SKM-1 treated with dmso at 0.1 percent for 144 hours (cell line): ENCODE measurements around the gene FKBP15.
"Not testable (repeated sequence)": the region's sequence is repeated elsewhere in the genome, so short reads cannot be mapped to it uniquely, and the experiment has no call there.

Source experiments
- DNase-seq: peaks from one replicate; lab custom pipeline; 2025; ENCODE audit not compliant: unreplicated experiment; lab: John Stamatoyannopoulos, UW

Gene FKBP15, protein sequence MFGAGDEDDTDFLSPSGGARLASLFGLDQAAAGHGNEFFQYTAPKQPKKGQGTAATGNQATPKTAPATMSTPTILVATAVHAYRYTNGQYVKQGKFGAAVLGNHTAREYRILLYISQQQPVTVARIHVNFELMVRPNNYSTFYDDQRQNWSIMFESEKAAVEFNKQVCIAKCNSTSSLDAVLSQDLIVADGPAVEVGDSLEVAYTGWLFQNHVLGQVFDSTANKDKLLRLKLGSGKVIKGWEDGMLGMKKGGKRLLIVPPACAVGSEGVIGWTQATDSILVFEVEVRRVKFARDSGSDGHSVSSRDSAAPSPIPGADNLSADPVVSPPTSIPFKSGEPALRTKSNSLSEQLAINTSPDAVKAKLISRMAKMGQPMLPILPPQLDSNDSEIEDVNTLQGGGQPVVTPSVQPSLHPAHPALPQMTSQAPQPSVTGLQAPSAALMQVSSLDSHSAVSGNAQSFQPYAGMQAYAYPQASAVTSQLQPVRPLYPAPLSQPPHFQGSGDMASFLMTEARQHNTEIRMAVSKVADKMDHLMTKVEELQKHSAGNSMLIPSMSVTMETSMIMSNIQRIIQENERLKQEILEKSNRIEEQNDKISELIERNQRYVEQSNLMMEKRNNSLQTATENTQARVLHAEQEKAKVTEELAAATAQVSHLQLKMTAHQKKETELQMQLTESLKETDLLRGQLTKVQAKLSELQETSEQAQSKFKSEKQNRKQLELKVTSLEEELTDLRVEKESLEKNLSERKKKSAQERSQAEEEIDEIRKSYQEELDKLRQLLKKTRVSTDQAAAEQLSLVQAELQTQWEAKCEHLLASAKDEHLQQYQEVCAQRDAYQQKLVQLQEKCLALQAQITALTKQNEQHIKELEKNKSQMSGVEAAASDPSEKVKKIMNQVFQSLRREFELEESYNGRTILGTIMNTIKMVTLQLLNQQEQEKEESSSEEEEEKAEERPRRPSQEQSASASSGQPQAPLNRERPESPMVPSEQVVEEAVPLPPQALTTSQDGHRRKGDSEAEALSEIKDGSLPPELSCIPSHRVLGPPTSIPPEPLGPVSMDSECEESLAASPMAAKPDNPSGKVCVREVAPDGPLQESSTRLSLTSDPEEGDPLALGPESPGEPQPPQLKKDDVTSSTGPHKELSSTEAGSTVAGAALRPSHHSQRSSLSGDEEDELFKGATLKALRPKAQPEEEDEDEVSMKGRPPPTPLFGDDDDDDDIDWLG

GRCh38 chr9:113221003-113221799 lies at the start of gene FKBP15, which contains the start of gene SLC31A1:
Gene FKBP15 (minus strand): TSS chr9:113221277. CDS start chr9:113221243, 34 bp downstream.
Gene SLC31A1 (plus strand): TSS chr9:113221544. CDS start chr9:113256149, 34,605 bp downstream.
- DNase-seq, result peak; percentile 78

DNA sequence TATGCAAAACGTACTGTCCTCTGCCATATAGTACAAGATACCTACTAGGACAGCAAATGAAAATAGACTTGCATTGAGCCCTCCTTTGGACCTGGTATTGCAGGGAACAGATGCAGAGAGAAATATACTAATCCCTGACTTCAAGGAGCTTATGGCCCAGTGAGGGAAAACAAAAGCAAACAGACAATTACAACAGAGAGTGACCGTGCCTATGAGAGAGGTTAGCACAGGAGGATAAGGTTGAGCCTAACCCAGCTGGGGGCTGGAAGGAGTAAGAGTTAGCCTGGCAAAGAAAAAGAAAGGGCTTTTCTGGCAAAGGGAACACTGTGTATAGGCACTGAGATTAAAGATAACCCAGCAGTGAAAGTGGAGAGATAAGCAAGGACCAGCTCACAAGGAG lies 48.8 kb upstream of the FKBP15 start:
- no peak for DNase-seq

DNA sequence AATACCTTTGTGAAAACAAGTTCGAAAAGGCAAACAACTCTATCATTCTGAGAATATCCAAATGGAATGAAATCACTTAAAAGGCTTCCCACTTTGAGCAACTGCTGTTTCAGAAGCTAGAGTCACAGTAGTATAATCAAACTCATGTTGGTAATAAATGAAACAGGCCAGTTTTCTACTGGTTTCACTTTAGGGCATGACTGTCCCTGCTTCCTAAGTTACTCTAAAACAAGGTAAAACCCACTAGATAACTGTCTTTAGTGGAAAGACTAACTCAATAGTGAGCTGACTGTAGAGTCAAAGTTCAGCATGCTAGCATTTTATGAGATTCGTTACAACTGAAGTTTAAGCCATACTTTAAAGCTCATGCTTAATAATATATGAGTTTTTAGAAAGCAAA lies 48.3 kb upstream of the FKBP15 start:
- DNase-seq, result no peak

GRCh38 chr9:113267911-113268566 lies 47.0 kb upstream of the FKBP15 start:
- no peak for DNase-seq

- DNase-seq, result no peak
Measured at GRCh38 chr9:113266174-113266573, 45.1 kb upstream of the FKBP15 start.

DNA sequence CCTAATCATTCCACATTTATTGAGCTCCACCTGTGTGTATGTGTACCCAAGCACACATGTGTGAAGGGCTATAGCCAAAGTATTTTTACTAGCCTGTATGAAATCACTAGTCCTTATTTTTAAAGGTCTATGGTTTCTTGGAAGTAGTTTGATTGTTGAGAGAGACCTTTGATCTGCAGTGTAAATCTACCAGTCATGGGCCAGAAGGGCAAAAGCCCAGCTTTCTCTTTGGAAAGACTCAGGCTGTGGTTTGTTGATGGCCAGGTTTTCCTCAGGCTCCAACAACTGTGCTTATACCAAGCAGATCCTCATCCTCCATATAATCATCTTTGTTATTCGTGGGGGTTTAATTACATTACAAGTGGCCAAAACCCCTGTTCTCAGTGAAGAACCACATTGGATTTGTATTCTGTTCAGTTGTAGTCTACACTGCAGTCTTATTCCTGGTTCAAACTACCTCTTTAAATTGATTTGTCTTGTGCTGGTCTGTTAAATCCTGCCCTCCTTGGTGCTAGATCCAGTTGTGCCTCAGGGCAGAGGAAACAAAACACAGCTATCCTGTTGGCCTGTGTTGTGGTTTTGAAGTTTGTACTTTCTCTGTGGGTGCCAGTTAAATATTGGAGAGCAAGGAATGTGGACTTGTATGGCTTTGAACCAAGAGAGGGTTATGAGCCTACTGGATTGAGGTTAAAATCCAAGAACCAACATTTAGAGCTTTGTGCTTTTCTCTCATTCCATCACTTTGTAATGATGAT lies 41.0 kb upstream of the FKBP15 start:
- no peak for DNase-seq

GRCh38 chr9:113258282-113258681 lies 37.2 kb upstream of the FKBP15 start:
- no peak for DNase-seq

DNA sequence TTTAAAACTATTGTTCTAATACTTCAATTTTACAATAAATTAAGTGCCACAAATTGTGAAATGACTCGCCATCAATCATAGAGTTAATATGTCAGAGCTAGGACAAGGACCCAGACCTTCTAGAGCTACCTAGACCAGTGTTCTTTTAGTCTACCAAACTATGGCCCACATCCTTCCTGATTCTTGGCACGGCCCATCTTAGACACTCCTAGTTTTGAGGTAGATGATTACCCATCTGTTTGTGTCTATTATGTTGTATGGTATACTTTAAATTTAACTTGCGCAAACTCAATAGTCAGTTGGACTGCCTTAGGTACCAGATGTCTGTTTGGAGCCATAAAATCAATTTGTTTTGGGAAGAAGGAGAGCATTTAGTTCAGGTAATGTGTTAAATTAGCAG lies 36.8 kb upstream of the FKBP15 start:
- no peak for DNase-seq

DNA sequence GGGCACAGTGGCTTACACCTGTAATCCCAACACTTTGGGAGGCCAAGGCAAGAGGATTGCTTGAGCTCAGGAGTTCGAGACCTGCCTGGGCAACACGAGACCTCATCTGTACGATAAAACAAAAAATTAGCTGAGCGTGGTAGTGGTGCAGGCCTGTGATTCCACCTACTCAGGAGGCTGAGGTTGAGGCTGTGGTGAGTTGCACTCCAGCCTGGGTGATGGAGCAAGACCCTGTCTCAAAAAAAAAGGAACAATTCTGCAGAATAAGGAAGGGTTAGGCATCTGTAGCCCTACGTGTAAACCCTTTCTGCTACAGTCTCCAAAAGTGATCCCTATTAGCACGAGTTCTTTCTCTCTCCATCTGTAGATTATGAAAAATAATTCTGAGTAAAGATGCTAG lies 34.4 kb upstream of the FKBP15 start:
- DNase-seq, result peak; percentile 50

DNA sequence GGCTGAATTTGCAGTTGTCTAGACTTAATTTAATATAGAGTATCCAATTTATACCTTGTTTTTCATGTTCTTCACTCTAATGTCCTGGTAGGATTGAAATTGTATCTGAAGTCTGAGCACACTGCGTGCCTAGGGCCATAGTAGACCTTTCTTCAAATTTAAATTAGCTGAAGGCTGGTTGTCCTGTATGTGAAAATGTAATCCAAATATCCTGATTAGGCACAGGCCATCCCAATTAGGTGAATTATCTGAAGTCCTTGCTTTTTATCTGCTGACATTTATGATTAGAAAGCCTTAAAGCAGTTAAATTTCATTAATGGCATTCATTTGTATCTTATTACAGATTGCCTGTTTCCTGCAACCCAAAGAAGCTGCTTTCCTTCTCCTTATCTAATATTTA lies 33.9 kb upstream of the FKBP15 start:
- no peak for DNase-seq

GRCh38 chr9:113250807-113251206 lies 29.7 kb upstream of the FKBP15 start:
- no peak for DNase-seq

GRCh38 chr9:113249661-113250060 lies 28.6 kb upstream of the FKBP15 start:
- DNase-seq, result not testable (repeated sequence)

DNA sequence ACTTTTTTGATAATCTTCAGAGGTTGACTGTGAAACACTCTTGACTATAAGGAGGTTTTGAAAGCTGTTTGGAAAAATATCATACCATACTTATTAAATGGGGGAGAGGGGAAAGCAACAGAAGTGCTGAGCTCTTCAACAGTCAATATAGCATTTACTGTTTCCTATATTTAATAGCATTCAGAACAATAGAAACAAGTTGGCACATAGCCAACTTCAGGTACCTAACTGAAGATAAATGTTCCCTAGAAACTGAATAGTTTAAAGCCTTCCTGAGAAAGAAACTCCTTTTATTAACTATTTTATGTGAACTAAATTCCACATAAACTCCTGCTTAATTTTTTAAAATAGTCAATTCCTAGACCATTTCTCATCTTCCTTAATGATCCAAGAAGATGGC lies 26.6 kb upstream of the FKBP15 start:
- DNase-seq, result no peak

DNA sequence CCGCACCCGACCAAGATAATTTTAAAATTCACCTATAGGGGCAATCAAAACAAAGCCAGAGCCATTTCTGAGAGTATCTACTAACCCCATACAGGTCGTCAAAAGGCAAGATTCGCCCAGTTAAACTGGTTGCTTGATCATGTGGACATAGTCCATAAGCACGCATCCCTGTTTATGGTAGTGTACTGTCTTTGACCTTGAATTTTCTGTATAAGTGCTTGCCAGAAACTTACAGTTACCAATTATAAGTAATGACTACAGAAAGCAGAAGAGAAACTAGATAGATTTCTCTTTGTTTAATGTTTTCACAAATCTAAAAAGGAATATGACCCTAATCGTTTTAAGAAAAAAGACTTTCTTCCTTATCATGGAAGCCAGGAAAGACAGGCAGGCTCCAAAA lies 25.9 kb upstream of the FKBP15 start:
- DNase-seq, result no peak

DNA sequence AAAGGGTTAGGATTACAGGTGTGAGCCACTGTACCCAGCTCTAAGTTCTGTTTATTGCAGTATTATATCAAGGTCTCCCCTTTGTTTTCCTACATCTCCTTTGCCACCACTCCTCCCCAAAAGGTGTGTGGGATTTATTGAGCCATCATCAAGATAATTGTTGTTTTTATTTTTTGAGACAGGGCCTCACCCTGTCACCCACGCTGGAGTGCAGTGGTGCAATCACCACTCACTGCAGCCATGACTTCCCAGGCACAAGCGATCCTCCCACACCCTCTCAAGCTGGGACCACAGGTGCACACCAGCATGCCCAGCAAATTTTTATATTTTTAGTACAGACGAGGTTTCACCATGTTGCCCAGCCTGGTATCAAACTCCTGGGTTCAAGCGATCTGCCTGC lies 24.8 kb upstream of the FKBP15 start:
- no peak for DNase-seq

DNA sequence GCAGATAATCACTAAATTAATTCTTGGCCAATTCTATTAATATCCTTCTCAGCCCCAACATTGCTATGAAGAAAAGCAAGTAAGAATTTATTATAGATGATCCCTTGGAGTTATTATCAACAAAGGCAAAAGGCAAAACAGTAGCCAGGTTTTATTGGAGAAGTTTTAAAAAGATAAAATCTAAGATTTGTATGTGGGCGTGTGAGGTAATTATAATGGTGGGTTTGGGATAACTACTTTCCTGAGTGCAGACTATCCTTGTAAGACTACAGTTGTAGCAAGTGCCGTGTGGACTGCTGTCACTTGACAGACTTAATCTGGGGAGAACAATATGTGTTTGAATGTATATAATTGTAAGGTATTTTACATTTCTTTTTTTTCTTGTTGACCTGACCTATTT lies 23.5 kb upstream of the FKBP15 start:
- DNase-seq, result no peak

- no peak for DNase-seq
Measured at GRCh38 chr9:113241161-113241560, 20.1 kb upstream of the FKBP15 start.

DNA sequence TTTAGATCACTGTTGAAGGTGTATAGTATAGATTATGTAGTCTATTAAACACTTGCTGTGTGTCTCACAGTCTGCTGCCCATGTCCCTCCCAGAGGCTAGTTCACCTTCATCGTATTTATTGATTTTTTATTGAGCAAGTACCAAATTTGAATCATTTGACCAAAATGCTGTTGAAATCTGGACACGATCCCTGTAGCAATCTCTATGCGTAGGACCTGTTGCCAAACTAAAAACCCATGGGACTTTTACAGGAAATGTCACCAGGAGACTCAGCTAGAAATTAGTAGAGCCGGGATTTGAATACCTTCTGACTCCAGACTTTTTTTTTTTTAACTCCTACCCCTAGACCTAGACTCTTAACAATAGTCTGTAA lies 17.8 kb upstream of the FKBP15 start:
- no peak for DNase-seq

- DNase-seq, result no peak
Measured at GRCh38 chr9:113238202-113238858, 17.3 kb upstream of the FKBP15 start.
